CD4-positive, alpha-beta memory T cell (primary cell): ENCODE measurements around the gene RAPGEF1. TPM values are rescaled to one million over a fixed set of nuclear protein-coding genes. Genes with fewer than 3 reads are reported as not detected.

Experiments used
- CTCF ChIA-PET: fragments of 350-600 bp; sonication (Branson Sonifier 250); formaldehyde crosslinking; loops from one replicate; lab custom pipeline; 2021; ENCODE audit warnings: inconsistent platforms; ENCODE audit not compliant: partially characterized antibody; lab: Charles Lee
- POLR2A ChIA-PET: fragments of 350-600 bp; sonication (Branson Sonifier 250); formaldehyde crosslinking; loops from one replicate; lab custom pipeline; 2021; ENCODE audit not compliant: partially characterized antibody; lab: Charles Lee
- DNase-seq, 5 donors: peaks; one replicate each; pipeline versions ENCODE4 v3.0.0 to v3.0.0-alpha.2; 2020 to 2022; ENCODE audit warnings: mixed read lengths in 1 of 5
- H3K27ac ChIP-seq: one replicate; pipeline ENCODE4 v1.7.0; 2013; ENCODE audit warnings: low read depth, low read length
- H3K27me3 ChIP-seq: 2 replicates; pipeline ENCODE4 v1.7.0; 2013; ENCODE audit warnings: mild to moderate bottlenecking, low read length, moderate library complexity; ENCODE audit not compliant: insufficient read depth
- H3K36me3 ChIP-seq: 2 replicates; pipeline ENCODE4 v1.7.0; 2013; ENCODE audit warnings: mild to moderate bottlenecking, low read length, moderate library complexity; ENCODE audit not compliant: insufficient read depth
- H3K4me1 ChIP-seq: 2 replicates; pipeline ENCODE4 v1.7.0; 2013; ENCODE audit warnings: mild to moderate bottlenecking, low read length, moderate library complexity; ENCODE audit not compliant: insufficient read depth
- H3K4me3 ChIP-seq, 2 donors: one replicate each; pipeline ENCODE4 v1.7.0; 2013; ENCODE audit warnings: low read length in 2 of 2, mild to moderate bottlenecking in 1 of 2
- H3K9me3 ChIP-seq, 2 donors: one replicate each; pipeline ENCODE4 v1.7.0; 2013; ENCODE audit warnings: low read length in 2 of 2, control low read depth in 1 of 2; ENCODE audit not compliant: control insufficient read depth in 1 of 2
- H3K27ac Mint-ChIP-seq, 7 donors: one replicate each; pipeline ENCODE4 v1.8.0; 2020 to 2021; ENCODE audit warnings: mixed read lengths in 7 of 7, mild to moderate bottlenecking in 6 of 7, inconsistent platforms in 3 of 7, moderate library complexity in 3 of 7
- H3K27me3 Mint-ChIP-seq, 2 donors: one replicate each; pipeline ENCODE4 v1.8.0; 2020 to 2021; ENCODE audit warnings: mixed read lengths in 2 of 2
- H3K36me3 Mint-ChIP-seq, 2 donors: one replicate each; pipeline ENCODE4 v1.8.0; 2020 to 2021; ENCODE audit warnings: mixed read lengths in 2 of 2, inconsistent platforms in 1 of 2, mild to moderate bottlenecking in 1 of 2
- H3K4me1 Mint-ChIP-seq, 4 donors: one replicate each; pipeline ENCODE4 v1.8.0; 2020 to 2021; ENCODE audit warnings: mixed read lengths in 4 of 4, mild to moderate bottlenecking in 1 of 4
- H3K4me3 Mint-ChIP-seq, 8 donors: one replicate each; pipeline ENCODE4 v1.8.0; 2020 to 2021; ENCODE audit warnings: mixed read lengths in 8 of 8, mild to moderate bottlenecking in 7 of 8, moderate library complexity in 6 of 8, inconsistent platforms in 3 of 8
- H3K9me3 Mint-ChIP-seq, 8 donors: one replicate each; pipeline ENCODE4 v1.8.0; 2020 to 2021; ENCODE audit warnings: mixed read lengths in 8 of 8, mild to moderate bottlenecking in 5 of 8, inconsistent platforms in 3 of 8, moderate library complexity in 1 of 8
- intact Hi-C: fragments of 100-400 bp; cut with micrococcal nuclease; formaldehyde crosslinking; loops from one replicate; pipeline ENCODE4 v1.15.1; 2023
- polyA plus RNA-seq, 2 donors: library from polyadenylated mRNA; unstranded; fragments of 300-500 nt; fragmentation: Illumina TruSeq; gene quantifications; one replicate each; pipeline ENCODE4 v1.2.3, GENCODE V29; 2021
- total RNA-seq, 2 experiments: library from RNA; stranded (reverse); gene quantifications; one replicate each; pipeline ENCODE4 v1.2.3, GENCODE V29; 2021

The RAPGEF1 gene
- total and polyA plus RNA-seq, 4 experiments from 2014 or later: 1.5 to 149 (median 76.2) TPM

DNA sequence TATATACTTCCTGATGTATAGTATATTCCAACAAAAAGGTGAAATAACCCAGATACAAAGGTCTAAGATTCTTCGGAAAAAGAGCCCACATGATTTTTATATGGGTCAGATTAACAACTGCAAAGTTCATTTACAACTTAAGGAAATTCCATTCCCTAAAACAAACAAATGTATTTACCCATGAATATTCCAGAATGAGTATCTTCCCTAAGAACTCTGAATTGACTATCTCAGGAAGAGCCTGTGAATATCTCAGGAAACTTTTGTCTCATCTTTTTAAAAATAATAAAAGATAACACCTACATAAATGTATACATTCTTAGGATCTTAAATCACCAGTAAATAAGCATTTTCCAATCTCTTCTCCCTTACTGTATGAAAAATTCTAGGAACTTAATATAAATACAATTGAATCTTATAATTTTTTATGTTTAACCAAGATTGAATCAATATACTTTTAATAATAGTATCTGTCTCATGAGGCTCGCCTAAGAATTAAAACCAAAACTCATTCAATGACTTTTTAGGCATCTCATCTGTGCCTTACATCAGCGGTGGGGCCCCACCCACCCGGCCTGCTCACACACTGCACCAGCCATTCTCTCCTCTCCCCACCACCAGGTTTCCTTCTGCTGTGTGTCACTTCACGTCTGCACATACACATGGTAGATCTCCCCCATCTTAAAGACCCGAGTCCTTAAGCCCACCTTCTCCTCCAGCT lies 78.1 kb downstream of the RAPGEF1 start:
- H3K36me3 ChIP-seq: no peaks in the 10 kb centered on the region
- H3K27ac ChIP-seq: peak overlapping the region; percentile 43
- H3K27ac Mint-ChIP-seq: peak overlapping the region; percentile 89 to 95 (median 92)
- ChIA-PET CTCF (interaction anchor here (0.6 to 2.0 kb wide), 5 partner anchors 10 to 312 kb away, joined by 3 to 6 read pairs (median 3); no protein-coding TSS in a partner anchor), POLR2A (interaction anchor here (0.5 to 21.5 kb wide), 4 partner anchors 16 to 497 kb away, joined by 3 to 692 read pairs (median 148); partner anchors contain the start of gene RAPGEF1)
- H3K27me3 ChIP-seq: no peaks in the 10 kb centered on the region
- no peak overlapping the region for H3K4me3 ChIP-seq
- peak overlapping the region; percentile 4 to 81 (median 42) for H3K4me3 Mint-ChIP-seq
- H3K4me1 Mint-ChIP-seq: peaks cover 60 to 94% (median 76%) of the 10 kb centered on the region in 4 donors
- peak; percentile 55 to 86 (median 68) for DNase-seq
- no peaks in the 10 kb centered on the region for H3K27me3 Mint-ChIP-seq
- peaks cover 5 to 15% of the 10 kb centered on the region in 2 donors for H3K36me3 Mint-ChIP-seq
- H3K4me1 ChIP-seq: peaks cover 94% of the 10 kb centered on the region
- intact Hi-C loops: no loop called here
- no peaks in the 10 kb centered on the region for H3K9me3 ChIP-seq
- H3K9me3 Mint-ChIP-seq: no peaks in the 10 kb centered on the region

DNA sequence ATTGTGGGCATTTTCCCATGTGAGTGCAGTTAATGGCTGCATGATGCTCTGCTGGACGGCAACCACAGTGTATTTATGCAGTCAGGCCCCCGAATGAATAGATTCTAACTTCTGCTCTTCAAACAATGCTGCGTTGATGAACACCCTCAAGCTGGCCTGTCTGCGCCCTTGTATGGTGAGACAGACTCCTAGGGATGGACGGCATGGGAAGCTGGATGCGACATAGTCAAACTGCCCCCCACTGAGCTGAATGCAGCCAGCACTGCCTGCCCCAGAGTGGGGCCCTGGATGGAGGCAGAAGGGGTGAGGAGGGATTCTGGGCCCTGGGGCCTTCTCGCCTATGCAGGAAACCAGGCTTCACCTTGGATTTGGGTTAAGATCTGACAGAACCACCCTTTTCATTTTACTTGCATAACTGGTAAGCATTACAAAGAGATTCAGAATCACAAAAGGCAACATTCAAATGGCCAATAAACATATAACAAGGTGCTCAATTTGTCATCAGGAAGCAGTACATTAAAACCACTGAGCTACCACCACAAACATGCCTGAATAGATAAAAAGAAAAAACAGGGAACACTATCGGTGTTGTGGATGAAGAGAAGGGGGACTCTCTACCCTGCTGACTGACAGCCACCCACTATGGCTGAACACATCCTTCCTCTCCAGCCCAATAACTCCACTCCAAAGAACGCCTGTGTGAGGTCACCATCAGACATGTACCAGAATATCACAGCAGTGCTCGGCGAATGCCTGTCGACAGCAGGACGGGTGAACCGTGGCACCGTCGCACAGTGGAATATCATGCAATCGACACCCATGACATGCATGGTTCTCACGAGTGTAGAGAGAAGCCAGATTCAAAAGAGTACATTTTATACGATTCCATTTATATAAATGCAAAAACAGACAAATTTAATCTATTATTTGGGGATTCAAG lies 79.1 kb downstream of the RAPGEF1 start:
- Histone ChIP-seq H3K4me3 (no peak overlapping the region), H3K4me1 (peaks cover 94% of the 10 kb centered on the region), H3K36me3 (no peaks in the 10 kb centered on the region), H3K27me3 (no peaks in the 10 kb centered on the region), H3K27ac (no peak overlapping the region), H3K9me3 (no peaks in the 10 kb centered on the region)
- Mint-ChIP-seq H3K36me3 (peaks cover 5 to 15% of the 10 kb centered on the region in 2 donors), H3K9me3 (no peaks in the 10 kb centered on the region), H3K27ac (peak overlapping the region; percentile 18 to 83 (median 61)), H3K27me3 (no peaks in the 10 kb centered on the region), H3K4me3 (peak overlapping the region in 1 of 8 donors; percentile 7), H3K4me1 (peaks cover 65 to 94% (median 79%) of the 10 kb centered on the region in 4 donors)
- ChIA-PET POLR2A (interaction anchor here (1.0 to 13.4 kb wide), 2 partner anchors 17 to 26 kb away, joined by 3 to 291 read pairs; no protein-coding TSS in a partner anchor), CTCF (no interaction called here)
- DNase-seq: no peak
- intact Hi-C loops: no loop called here

- Histone ChIP-seq H3K4me3 (no peak overlapping the region), H3K4me1 (peaks cover 90% of the 10 kb centered on the region), H3K27ac (peak overlapping the region; percentile 70), H3K9me3 (no peaks in the 10 kb centered on the region), H3K36me3 (no peaks in the 10 kb centered on the region), H3K27me3 (no peaks in the 10 kb centered on the region)
- Mint-ChIP-seq H3K27me3 (no peaks in the 10 kb centered on the region), H3K36me3 (peaks cover 5 to 8% of the 10 kb centered on the region in 2 donors), H3K9me3 (no peaks in the 10 kb centered on the region), H3K4me1 (peaks cover 56 to 92% (median 76%) of the 10 kb centered on the region in 4 donors), H3K27ac (peak overlapping the region; percentile 92 to 99 (median 97)), H3K4me3 (peak overlapping the region in 7 of 8 donors; percentile 36 to 75 (median 62))
- ChIA-PET POLR2A (interaction anchor here (4.5 to 13.4 kb wide), 3 partner anchors 9 to 74 kb away, joined by 28 to 291 read pairs (median 74); no protein-coding TSS in a partner anchor), CTCF (interaction anchor here (0.7 to 1.5 kb wide), 4 partner anchors 19 to 74 kb away, joined by 3 to 4 read pairs (median 4); no protein-coding TSS in a partner anchor)
- intact Hi-C loops: no loop called here
- no peak for DNase-seq
Observed at GRCh38 chr9:131658377-131659129, 81.3 kb downstream of the RAPGEF1 start.

DNA sequence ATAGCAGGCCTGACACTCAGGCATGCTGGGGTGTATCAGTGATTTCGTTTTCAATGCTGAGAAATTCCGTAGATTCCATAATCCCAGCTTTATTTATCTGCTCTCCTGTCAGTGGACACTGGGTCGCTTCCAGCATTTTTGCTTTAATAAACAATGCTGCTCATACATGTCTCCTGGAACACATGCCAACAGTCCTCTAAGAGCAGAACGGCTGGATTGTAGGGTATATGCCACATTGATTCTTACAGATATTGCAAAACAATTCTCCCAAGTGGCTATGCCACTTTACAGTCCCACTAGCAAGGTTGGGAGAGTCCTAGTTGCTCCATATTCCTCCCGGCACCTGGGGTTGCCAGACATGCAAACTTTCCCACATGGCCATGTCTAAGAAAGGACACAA lies 81.9 kb downstream of the RAPGEF1 start:
- peaks cover 54 to 91% (median 75%) of the 10 kb centered on the region in 4 donors for H3K4me1 Mint-ChIP-seq
- Histone ChIP-seq H3K36me3 (no peaks in the 10 kb centered on the region), H3K27me3 (no peaks in the 10 kb centered on the region), H3K27ac (peak overlapping the region; percentile 70), H3K9me3 (no peaks in the 10 kb centered on the region), H3K4me1 (peaks cover 85% of the 10 kb centered on the region), H3K4me3 (no peak overlapping the region)
- H3K27ac Mint-ChIP-seq: peak overlapping the region; percentile 92 to 99 (median 97)
- no peak for DNase-seq
- H3K9me3 Mint-ChIP-seq: no peaks in the 10 kb centered on the region
- H3K27me3 Mint-ChIP-seq: no peaks in the 10 kb centered on the region
- CTCF ChIA-PET: interaction anchor here (0.7 to 1.5 kb wide), 2 partner anchors 18 to 19 kb away, joined by 3 to 4 read pairs; no protein-coding TSS in a partner anchor
- POLR2A ChIA-PET: interaction anchor here (4.5 to 13.4 kb wide), 3 partner anchors 10 to 74 kb away, joined by 28 to 291 read pairs (median 74); no protein-coding TSS in a partner anchor
- H3K36me3 Mint-ChIP-seq: peaks cover 2 to 5% of the 10 kb centered on the region in 2 donors
- intact Hi-C loops: loop anchor here (2.0 kb wide), 1 partner anchor 19 kb away; no protein-coding TSS in a partner anchor
- H3K4me3 Mint-ChIP-seq: peak overlapping the region in 6 of 8 donors; percentile 37 to 75 (median 64)

GRCh38 chr9:131657456-131657855 lies 82.4 kb downstream of the RAPGEF1 start:
- Histone ChIP-seq H3K27ac (peak overlapping the region; percentile 70), H3K9me3 (no peaks in the 10 kb centered on the region), H3K4me3 (no peak overlapping the region), H3K27me3 (no peaks in the 10 kb centered on the region), H3K36me3 (no peaks in the 10 kb centered on the region), H3K4me1 (peaks cover 85% of the 10 kb centered on the region)
- CTCF ChIA-PET: interaction anchor here (1.5 kb wide), 1 partner anchor 20 kb away, joined by 4 read pairs; no protein-coding TSS in a partner anchor
- H3K27me3 Mint-ChIP-seq: no peaks in the 10 kb centered on the region
- peaks cover 0 to 5% of the 10 kb centered on the region in 2 donors for H3K36me3 Mint-ChIP-seq
- intact Hi-C loops: loop anchor here (2.0 kb wide), 1 partner anchor 19 kb away; no protein-coding TSS in a partner anchor
- DNase-seq: no peak
- POLR2A ChIA-PET: interaction anchor here (1.2 to 13.4 kb wide), 4 partner anchors 11 to 75 kb away, joined by 4 to 291 read pairs (median 51); no protein-coding TSS in a partner anchor
- peak overlapping the region; percentile 92 to 99 (median 97) for H3K27ac Mint-ChIP-seq
- H3K4me3 Mint-ChIP-seq: peak overlapping the region in 3 of 8 donors; percentile 66 to 86 (median 68)
- peaks cover 53 to 90% (median 75%) of the 10 kb centered on the region in 4 donors for H3K4me1 Mint-ChIP-seq
- no peaks in the 10 kb centered on the region for H3K9me3 Mint-ChIP-seq

DNA sequence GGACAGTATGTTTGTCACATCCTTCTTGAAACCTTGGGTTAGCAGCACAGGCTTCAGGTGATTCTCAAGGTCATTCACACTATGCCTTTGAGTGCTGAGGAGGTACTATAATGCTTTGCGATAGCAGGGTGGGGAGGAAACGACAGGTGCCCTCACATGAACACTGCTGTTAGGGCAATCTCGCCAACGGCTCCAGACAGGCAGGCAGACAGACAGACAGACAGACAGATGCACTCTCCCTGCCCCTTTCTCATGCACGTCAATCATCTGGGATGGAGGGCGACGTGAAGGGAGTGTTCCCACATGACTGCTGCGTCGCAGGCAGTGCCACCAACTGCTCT lies 82.9 kb downstream of the RAPGEF1 start:
- Histone ChIP-seq H3K4me3 (peak overlapping the region in 1 of 2 donors; percentile 4), H3K36me3 (no peaks in the 10 kb centered on the region), H3K4me1 (peaks cover 80% of the 10 kb centered on the region), H3K27ac (peak overlapping the region; percentile 70), H3K27me3 (no peaks in the 10 kb centered on the region), H3K9me3 (no peaks in the 10 kb centered on the region)
- H3K27ac Mint-ChIP-seq: peak overlapping the region; percentile 92 to 99 (median 97)
- DNase-seq: peak; percentile 51 to 82 (median 52)
- peaks cover 0 to 3% of the 10 kb centered on the region in 2 donors for H3K36me3 Mint-ChIP-seq
- no peaks in the 10 kb centered on the region for H3K27me3 Mint-ChIP-seq
- ChIA-PET POLR2A (interaction anchor here (0.7 to 6.1 kb wide), 16 partner anchors 11 to 259 kb away, joined by 3 to 74 read pairs (median 4); partner anchors contain the start of gene RAPGEF1), CTCF (interaction anchor here (0.8 to 1.3 kb wide), 3 partner anchors 8 to 83 kb away, joined by 3 to 5 read pairs (median 3); partner anchors contain the start of gene RAPGEF1)
- peak overlapping the region; percentile 50 to 86 (median 72) for H3K4me3 Mint-ChIP-seq
- intact Hi-C loops: loop anchor here (2.0 kb wide), 1 partner anchor 20 kb away; no protein-coding TSS in a partner anchor
- no peaks in the 10 kb centered on the region for H3K9me3 Mint-ChIP-seq
- H3K4me1 Mint-ChIP-seq: peaks cover 52 to 85% (median 71%) of the 10 kb centered on the region in 4 donors
